Parathyroid adenoma (tissue), 2 donors: ENCODE measurements around the gene P2RY14.

Source experiments
- H2AFZ ChIP-seq: fragments of 300-600 bp; sonication (generic); one replicate; pipeline ENCODE4 v1.7.0; 2017; ENCODE audit warnings: antibody characterized with exemption, mild to moderate bottlenecking
- H3K27ac ChIP-seq: fragments of 300-600 bp; sonication (generic); one replicate; pipeline ENCODE4 v1.7.0; 2017
- H3K27me3 ChIP-seq: fragments of 300-600 bp; sonication (generic); one replicate; pipeline ENCODE4 v1.7.0; 2017; ENCODE audit warnings: low read length; ENCODE audit not compliant: control insufficient read depth, insufficient read depth
- H3K36me3 ChIP-seq: fragments of 300-600 bp; sonication (generic); one replicate; pipeline ENCODE4 v1.7.0; 2017; ENCODE audit warnings: low read length; ENCODE audit not compliant: control insufficient read depth, insufficient read depth
- H3K4me1 ChIP-seq: fragments of 300-600 bp; sonication (generic); one replicate; pipeline ENCODE4 v1.7.0; 2017; ENCODE audit warnings: control low read depth
- H3K4me2 ChIP-seq: fragments of 300-600 bp; sonication (generic); one replicate; pipeline ENCODE4 v1.7.0; 2017; ENCODE audit warnings: low read length
- H3K4me3 ChIP-seq: fragments of 300-600 bp; sonication (generic); one replicate; pipeline ENCODE4 v1.7.0; 2017; ENCODE audit warnings: low read depth, low read length
- H3K79me2 ChIP-seq: fragments of 300-600 bp; sonication (generic); one replicate; pipeline ENCODE4 v1.7.0; 2017; ENCODE audit warnings: control low read depth
- H3K9ac ChIP-seq: fragments of 300-600 bp; sonication (generic); one replicate; pipeline ENCODE4 v1.7.0; 2017; ENCODE audit warnings: mild to moderate bottlenecking
- H3K9me3 ChIP-seq: fragments of 300-600 bp; sonication (generic); one replicate; pipeline ENCODE4 v1.7.0; 2017; ENCODE audit warnings: low read length; ENCODE audit not compliant: control insufficient read depth
- CTCF ChIP-seq: fragments of 300-600 bp; sonication (generic); IDR thresholded peaks from one replicate; pipeline ENCODE4 v1.7.0; 2017; ENCODE audit warnings: antibody characterized with exemption, mild to moderate bottlenecking
- donor health status: primary hyperparathyroidism.

The P2RY14 gene

GRCh38 chr3:151307583-151308488 is 29.5 kb upstream of the P2RY14 start:
- Histone ChIP-seq H3K9me3 (no peaks in the 10 kb centered on the region), H3K36me3 (no peaks in the 10 kb centered on the region), H3K9ac (no peak overlapping the region), H3K4me3 (no peak overlapping the region), H3K4me1 (peaks cover 8% of the 10 kb centered on the region), H3K27ac (no peak overlapping the region), H2AFZ (no peak overlapping the region), H3K4me2 (no peak overlapping the region), H3K27me3 (no peaks in the 10 kb centered on the region), H3K79me2 (no peaks in the 10 kb centered on the region)
- TF ChIP-seq CTCF, result no peak

- no peak overlapping the region for H3K4me3 ChIP-seq
- H3K36me3 ChIP-seq, result no peaks in the 10 kb centered on the region
- H3K4me2 ChIP-seq, result no peak overlapping the region
- no peak for TF ChIP-seq CTCF
- no peak overlapping the region for H3K27ac ChIP-seq
- H3K79me2 ChIP-seq, result no peaks in the 10 kb centered on the region
- no peaks in the 10 kb centered on the region for H3K9me3 ChIP-seq
- peaks cover 8% of the 10 kb centered on the region for H3K4me1 ChIP-seq
- no peak overlapping the region for H3K9ac ChIP-seq
- H2AFZ ChIP-seq, result no peak overlapping the region
- no peaks in the 10 kb centered on the region for H3K27me3 ChIP-seq
These were observed 28.8 kb upstream of the P2RY14 start for GRCh38 chr3:151307131-151307530.

GRCh38 chr3:151306168-151306810 is 27.9 kb upstream of the P2RY14 start:
- H3K9ac ChIP-seq, result no peak overlapping the region
- H3K27ac ChIP-seq, result no peak overlapping the region
- H3K4me2 ChIP-seq, result no peak overlapping the region
- TF ChIP-seq CTCF, result no peak
- H3K4me3 ChIP-seq, result no peak overlapping the region
- no peaks in the 10 kb centered on the region for H3K36me3 ChIP-seq
- no peaks in the 10 kb centered on the region for H3K79me2 ChIP-seq
- no peaks in the 10 kb centered on the region for H3K27me3 ChIP-seq
- H2AFZ ChIP-seq, result no peak overlapping the region
- no peaks in the 10 kb centered on the region for H3K9me3 ChIP-seq
- H3K4me1 ChIP-seq, result peaks cover 8% of the 10 kb centered on the region

- no peak overlapping the region for H3K9ac ChIP-seq
- H3K27ac ChIP-seq, result no peak overlapping the region
- TF ChIP-seq CTCF, result no peak
- H3K9me3 ChIP-seq, result no peaks in the 10 kb centered on the region
- peak overlapping the region; percentile 38 for H2AFZ ChIP-seq
- H3K27me3 ChIP-seq, result no peaks in the 10 kb centered on the region
- no peaks in the 10 kb centered on the region for H3K36me3 ChIP-seq
- H3K4me1 ChIP-seq, result peaks cover 8% of the 10 kb centered on the region
- no peak overlapping the region for H3K4me3 ChIP-seq
- H3K4me2 ChIP-seq, result no peak overlapping the region
- H3K79me2 ChIP-seq, result no peaks in the 10 kb centered on the region
These were observed 27.4 kb upstream of the P2RY14 start for GRCh38 chr3:151305775-151306151.
